ENCODE data around the gene RUSF1.

Gene RUSF1

DNA sequence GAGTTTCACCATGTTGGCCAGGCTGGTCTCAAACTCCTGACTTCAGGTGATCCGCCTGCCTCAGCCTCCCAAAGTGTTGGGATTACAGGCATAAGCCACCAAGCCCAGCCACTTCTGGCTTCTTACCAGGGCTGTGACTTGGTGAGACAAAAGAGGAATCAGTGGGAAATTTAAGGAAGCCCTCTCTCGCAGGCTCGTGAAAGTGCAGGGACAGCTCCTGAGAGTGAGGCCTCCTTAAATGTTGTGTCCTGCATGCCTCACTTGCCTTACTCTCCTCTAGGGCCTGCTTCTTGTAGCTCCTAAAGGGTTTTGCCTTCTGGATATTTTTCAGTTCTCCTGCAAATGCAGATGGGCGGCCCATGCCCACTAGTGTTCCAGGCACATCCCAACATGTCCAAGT lies 24.7 kb upstream of the RUSF1 start:
- H3K27ac ChIP-seq: no peak overlapping the region
- ChIA-PET CTCF (no interaction called here), POLR2A (ENCODE audit: low non-redundant PET) (no interaction called here)
- no peak for DNase-seq (ENCODE audit: low spot score)
- TF ChIP-seq, protein P1, sequence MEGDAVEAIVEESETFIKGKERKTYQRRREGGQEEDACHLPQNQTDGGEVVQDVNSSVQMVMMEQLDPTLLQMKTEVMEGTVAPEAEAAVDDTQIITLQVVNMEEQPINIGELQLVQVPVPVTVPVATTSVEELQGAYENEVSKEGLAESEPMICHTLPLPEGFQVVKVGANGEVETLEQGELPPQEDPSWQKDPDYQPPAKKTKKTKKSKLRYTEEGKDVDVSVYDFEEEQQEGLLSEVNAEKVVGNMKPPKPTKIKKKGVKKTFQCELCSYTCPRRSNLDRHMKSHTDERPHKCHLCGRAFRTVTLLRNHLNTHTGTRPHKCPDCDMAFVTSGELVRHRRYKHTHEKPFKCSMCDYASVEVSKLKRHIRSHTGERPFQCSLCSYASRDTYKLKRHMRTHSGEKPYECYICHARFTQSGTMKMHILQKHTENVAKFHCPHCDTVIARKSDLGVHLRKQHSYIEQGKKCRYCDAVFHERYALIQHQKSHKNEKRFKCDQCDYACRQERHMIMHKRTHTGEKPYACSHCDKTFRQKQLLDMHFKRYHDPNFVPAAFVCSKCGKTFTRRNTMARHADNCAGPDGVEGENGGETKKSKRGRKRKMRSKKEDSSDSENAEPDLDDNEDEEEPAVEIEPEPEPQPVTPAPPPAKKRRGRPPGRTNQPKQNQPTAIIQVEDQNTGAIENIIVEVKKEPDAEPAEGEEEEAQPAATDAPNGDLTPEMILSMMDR (conservative IDR thresholded peaks at IDR 0.05; ENCODE audit: low read depth): no peak

DNA sequence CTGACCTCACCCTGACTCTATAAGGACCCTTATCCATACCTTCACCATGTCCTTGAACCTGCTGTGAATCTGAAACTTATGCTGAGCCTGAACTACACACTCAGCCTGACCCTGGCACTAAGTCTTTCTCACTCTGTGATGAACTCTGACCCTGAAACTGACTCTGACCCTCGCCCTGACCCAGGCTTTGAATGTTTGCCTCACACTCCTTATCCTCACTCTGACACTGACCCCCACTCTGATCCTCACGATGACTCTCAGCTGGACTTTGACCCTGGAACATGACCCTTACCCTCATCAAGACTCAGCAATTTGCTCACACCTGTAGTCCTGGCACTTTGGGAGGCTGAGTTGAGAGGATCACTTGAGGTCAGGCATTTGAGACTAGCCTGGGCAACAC lies 23.9 kb upstream of the RUSF1 start:
- no peak overlapping the region for H3K27ac ChIP-seq
- POLR2A ChIA-PET (ENCODE audit: low non-redundant PET): no interaction called here
- no peak for DNase-seq (ENCODE audit: low spot score)
- TF ChIP-seq, protein P1 (conservative IDR thresholded peaks at IDR 0.05; ENCODE audit: low read depth): no peak
- CTCF ChIA-PET: no interaction called here

DNA sequence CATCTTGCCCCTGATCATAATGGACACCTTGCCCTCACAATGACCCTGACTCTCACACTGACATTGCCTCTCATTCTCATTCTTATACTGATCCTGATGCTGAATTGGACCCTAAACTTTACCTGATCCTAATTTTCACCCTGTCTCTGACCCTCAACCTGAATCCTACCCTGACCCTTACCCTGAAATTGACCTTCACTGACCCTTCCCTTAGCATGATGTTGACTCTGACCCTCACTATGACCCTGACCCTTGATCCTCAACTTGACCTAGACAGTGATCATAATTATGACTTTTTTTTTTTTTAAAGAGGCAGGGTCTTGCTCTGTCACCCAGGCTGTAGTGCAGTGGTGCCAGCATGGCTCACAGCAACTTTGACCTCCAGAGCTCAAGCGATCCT lies 22.9 kb upstream of the RUSF1 start:
- H3K27ac ChIP-seq: no peak overlapping the region
- TF ChIP-seq, protein P1 (conservative IDR thresholded peaks at IDR 0.05; ENCODE audit: low read depth): no peak
- CTCF ChIA-PET: interaction anchor here (0.6 kb wide), 1 partner anchor 45 kb away, joined by 4 read pairs; no protein-coding TSS in a partner anchor
- DNase-seq (ENCODE audit: low spot score): no peak
- POLR2A ChIA-PET (ENCODE audit: low non-redundant PET): no interaction called here

DNA sequence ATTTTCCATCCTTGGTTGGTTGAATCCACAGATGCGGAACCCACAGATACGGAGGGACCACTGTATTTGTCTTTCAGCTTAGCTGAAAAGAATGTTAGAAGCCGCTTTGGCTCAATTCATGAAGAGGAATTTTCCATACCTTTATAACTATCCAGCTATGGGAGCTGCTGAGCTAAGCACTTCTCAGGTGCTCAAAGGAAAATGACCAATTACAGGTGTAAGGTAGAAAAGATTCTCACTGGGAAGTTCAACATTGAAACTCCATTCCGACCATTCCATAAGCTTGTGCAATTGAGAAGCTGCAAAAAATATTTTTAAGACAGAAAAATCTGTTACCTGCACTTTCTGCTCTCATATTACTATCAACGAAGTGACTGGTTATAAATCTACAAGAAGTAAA lies 22.2 kb upstream of the RUSF1 start:
- no peak overlapping the region for H3K27ac ChIP-seq
- CTCF ChIA-PET: no interaction called here
- DNase-seq (ENCODE audit: low spot score): no peak
- TF ChIP-seq, protein P1 (conservative IDR thresholded peaks at IDR 0.05; ENCODE audit: low read depth): no peak
- POLR2A ChIA-PET (ENCODE audit: low non-redundant PET): no interaction called here

DNA sequence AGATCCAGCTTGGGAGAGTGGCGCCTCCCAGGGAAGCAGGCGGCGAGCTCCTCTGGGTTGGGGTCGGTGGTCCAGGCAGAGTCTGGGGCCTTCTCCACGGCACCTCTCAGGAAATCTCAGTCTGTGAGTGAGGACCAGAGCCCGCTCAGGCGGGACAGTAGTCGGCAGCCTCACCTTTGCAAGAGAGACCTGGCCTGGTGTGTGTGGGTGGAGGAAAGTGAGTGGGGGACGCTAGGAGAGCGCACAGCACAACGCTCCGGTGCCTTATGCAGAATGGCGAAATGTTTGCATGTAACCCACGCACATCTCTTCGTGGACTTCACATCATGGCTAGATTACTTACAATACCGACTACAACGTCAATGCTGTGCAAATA lies 21.7 kb upstream of the RUSF1 start:
- TF ChIP-seq, protein P1 (conservative IDR thresholded peaks at IDR 0.05; ENCODE audit: low read depth): no peak
- no peak for DNase-seq (ENCODE audit: low spot score)
- no peak overlapping the region for H3K27ac ChIP-seq
- ChIA-PET CTCF (no interaction called here), POLR2A (ENCODE audit: low non-redundant PET) (no interaction called here)

DNA sequence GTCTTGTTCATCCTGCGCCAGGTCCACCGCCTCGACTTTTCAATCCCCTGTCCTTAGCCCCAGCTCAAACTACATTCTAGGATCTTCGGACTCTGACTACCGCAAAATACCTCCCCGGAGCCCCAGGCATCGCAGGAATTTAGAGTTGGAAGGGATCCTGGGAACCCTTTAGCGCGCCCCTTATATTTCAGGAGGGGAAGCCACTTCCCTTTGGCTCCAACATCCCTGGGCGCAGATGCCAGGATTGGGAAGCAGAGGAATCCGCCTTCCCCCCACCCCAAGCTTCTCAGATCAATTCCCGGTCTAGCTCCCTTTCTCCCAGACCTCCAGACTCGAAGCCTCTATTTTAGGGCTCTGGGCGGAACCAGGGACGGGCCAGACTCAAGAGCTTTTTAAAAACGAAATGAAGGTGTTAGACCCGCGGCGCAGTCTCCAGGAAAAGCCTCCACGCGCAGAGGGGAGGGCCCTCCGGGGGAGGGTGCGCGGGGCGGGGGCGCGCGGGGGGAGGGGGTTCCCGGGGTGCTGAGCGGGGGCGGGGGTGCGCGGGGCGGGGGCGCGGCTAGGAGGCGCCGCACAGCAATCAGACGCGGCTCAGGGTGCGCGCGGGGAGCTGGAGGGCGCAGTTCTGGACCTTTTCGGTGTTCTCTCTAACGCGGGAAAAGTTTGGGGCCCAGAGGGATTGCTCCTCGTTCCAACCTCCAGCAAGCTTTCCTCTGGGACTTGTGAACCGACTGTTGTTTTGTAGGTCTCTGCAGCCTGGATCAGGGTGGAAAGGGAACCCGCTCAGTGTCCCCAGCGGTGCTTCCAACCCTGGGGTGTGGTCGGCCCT lies 21.1 kb upstream of the RUSF1 start:
- TF ChIP-seq, protein P1 (conservative IDR thresholded peaks at IDR 0.05; ENCODE audit: low read depth): no peak
- no peak overlapping the region for H3K27ac ChIP-seq
- ChIA-PET POLR2A (ENCODE audit: low non-redundant PET) (no interaction called here), CTCF (no interaction called here)
- DNase-seq (ENCODE audit: low spot score): no peak

Data from RWPE1 (cell line).